ENCODE results near the gene DIS3. TPM values are rescaled to one million over a fixed set of nuclear protein-coding genes. Genes with fewer than 3 reads are reported as not detected.

DIS3 gene
- total and polyA plus RNA-seq, 2 of the 13 experiments (the other 11 are each of a cell fraction or from before 2014, with no cell fraction given), result 13.2 to 35.0 TPM

DNA sequence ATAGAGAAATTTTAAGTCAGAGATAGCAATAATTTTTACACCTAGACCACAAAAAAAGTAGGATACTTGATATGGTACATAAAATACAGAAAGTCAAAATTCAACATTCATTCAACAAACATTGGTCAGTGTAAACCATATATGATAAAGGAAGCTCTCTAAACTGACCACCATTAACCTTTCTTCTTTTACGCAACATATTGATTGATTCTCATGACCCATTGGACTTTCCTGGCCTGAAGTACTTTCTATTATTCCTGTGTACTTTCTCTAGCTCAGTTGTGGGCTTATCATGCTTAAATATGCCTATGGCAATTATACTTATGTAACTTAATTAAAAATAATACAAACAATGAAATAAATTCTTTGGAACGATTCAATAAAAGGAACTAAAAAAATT, 10.9 kb upstream of the DIS3 start (continued):
- TF ChIP-seq GABPB1 (CRISPR knock-in tag; IDR thresholded peaks at IDR 0.05), result no peak
- peak in 1 of 2 experiments; percentile 59; a peak in 2 of 4 replicates for TF ChIP-seq EP300 (IDR thresholded peaks at IDR 0.05; ENCODE audit: low read depth in 2 of 2, low read length in 2 of 2)
- no peak for TF ChIP-seq EP300 (CRISPR knock-in tag; IDR thresholded peaks at IDR 0.05; ENCODE audit: borderline replicate concordance)
- TF ChIP-seq, protein P1, sequence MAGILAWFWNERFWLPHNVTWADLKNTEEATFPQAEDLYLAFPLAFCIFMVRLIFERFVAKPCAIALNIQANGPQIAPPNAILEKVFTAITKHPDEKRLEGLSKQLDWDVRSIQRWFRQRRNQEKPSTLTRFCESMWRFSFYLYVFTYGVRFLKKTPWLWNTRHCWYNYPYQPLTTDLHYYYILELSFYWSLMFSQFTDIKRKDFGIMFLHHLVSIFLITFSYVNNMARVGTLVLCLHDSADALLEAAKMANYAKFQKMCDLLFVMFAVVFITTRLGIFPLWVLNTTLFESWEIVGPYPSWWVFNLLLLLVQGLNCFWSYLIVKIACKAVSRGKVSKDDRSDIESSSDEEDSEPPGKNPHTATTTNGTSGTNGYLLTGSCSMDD (CRISPR knock-in tag; IDR thresholded peaks at IDR 0.05), result no peak
- no peak for TF ChIP-seq ZBTB1 (CRISPR knock-in tag; IDR thresholded peaks at IDR 0.05; ENCODE audit: borderline replicate concordance)
- TF ChIP-seq ATAD3A (CRISPR knock-in tag; IDR thresholded peaks at IDR 0.05), result no peak
- TF ChIP-seq KAT8 (CRISPR knock-in tag; IDR thresholded peaks at IDR 0.05), result 0 out of 2 replicates have a peak, but pooled peaks have one; percentile 24
- TF ChIP-seq ZNF775 (CRISPR knock-in tag; IDR thresholded peaks at IDR 0.05; ENCODE audit: borderline replicate concordance), result no peak
- no peak for TF ChIP-seq ARHGAP35 (CRISPR knock-in tag; IDR thresholded peaks at IDR 0.05; ENCODE audit: borderline replicate concordance)
- no peak for TF ChIP-seq ZNF431 (CRISPR knock-in tag; IDR thresholded peaks at IDR 0.05; ENCODE audit: borderline replicate concordance, low read depth)
- TF ChIP-seq CCAR2 (optimal IDR thresholded peaks at IDR 0.05; ENCODE audit: low read depth, low read length), result no peak
- TF ChIP-seq, protein P2, sequence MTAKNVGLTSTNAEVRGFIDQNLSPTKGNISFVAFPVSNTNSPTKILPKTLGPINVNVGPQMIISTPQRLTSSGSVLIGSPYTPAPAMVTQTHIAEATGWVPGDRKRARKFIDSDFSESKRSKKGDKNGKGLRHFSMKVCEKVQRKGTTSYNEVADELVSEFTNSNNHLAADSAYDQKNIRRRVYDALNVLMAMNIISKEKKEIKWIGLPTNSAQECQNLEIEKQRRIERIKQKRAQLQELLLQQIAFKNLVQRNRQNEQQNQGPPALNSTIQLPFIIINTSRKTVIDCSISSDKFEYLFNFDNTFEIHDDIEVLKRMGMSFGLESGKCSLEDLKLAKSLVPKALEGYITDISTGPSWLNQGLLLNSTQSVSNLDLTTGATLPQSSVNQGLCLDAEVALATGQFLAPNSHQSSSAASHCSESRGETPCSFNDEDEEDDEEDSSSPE (CRISPR knock-in tag; IDR thresholded peaks at IDR 0.05), result no peak
- TF ChIP-seq DMAP1 (CRISPR knock-in tag; IDR thresholded peaks at IDR 0.05), result no peak
- TF ChIP-seq MEIS1 (CRISPR knock-in tag; IDR thresholded peaks at IDR 0.05; ENCODE audit: borderline replicate concordance), result no peak
- TF ChIP-seq CBFB (CRISPR knock-in tag; IDR thresholded peaks at IDR 0.05), result no peak
- no peak for TF ChIP-seq THYN1 (CRISPR knock-in tag; IDR thresholded peaks at IDR 0.05; ENCODE audit: borderline replicate concordance, low read depth)
- no peak for TF ChIP-seq ZIK1 (CRISPR knock-in tag; IDR thresholded peaks at IDR 0.05; ENCODE audit: borderline replicate concordance, low read depth)
- no peak for TF ChIP-seq PRPF4 (IDR thresholded peaks at IDR 0.05; ENCODE audit: low read depth, low read length, poor library complexity, severe bottlenecking)
- TF ChIP-seq, protein P3, sequence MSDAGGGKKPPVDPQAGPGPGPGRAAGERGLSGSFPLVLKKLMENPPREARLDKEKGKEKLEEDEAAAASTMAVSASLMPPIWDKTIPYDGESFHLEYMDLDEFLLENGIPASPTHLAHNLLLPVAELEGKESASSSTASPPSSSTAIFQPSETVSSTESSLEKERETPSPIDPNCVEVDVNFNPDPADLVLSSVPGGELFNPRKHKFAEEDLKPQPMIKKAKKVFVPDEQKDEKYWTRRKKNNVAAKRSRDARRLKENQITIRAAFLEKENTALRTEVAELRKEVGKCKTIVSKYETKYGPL (CRISPR knock-in tag; IDR thresholded peaks at IDR 0.05), result no peak
- TF ChIP-seq ZNF274 (CRISPR knock-in tag; IDR thresholded peaks at IDR 0.05), result no peak
- TF ChIP-seq KDM4B (CRISPR knock-in tag; IDR thresholded peaks at IDR 0.05), result no peak
- TF ChIP-seq ZNF652 (CRISPR knock-in tag; IDR thresholded peaks at IDR 0.05; ENCODE audit: borderline replicate concordance, low read depth), result no peak
- TF ChIP-seq ZBED4 (CRISPR knock-in tag; IDR thresholded peaks at IDR 0.05; ENCODE audit: borderline replicate concordance), result peak; percentile 91; the same call in 1 of the 2 replicates

Measured in HepG2 (cell line).